Measurements from ENCODE around the gene RAB41. TPM values are rescaled to one million over a fixed set of nuclear protein-coding genes. Genes with fewer than 3 reads are reported as not detected.

The RAB41 gene
- total and polyA plus RNA-seq, 2 of the 13 experiments (the other 11 are each of a cell fraction or from before 2014, with no cell fraction given): not detected

GRCh38 chrX:70289793-70290770 is 8.1 kb downstream of the RAB41 start, which contains the start of the genes KIF4A and PDZD11 (continued):
- TF ChIP-seq FOXJ3 (CRISPR knock-in tag; IDR thresholded peaks at IDR 0.05; ENCODE audit: borderline replicate concordance) (no peak), ZBTB43 (CRISPR knock-in tag; conservative IDR thresholded peaks at IDR 0.05) (no peak), RELA (CRISPR knock-in tag; IDR thresholded peaks at IDR 0.05) (no peak), ZBTB2 (CRISPR knock-in tag; IDR thresholded peaks at IDR 0.05; ENCODE audit: low read depth) (peak; percentile 51; the same call in 1 of the 2 replicates), ZNF782 (CRISPR knock-in tag; IDR thresholded peaks at IDR 0.05; ENCODE audit: borderline replicate concordance) (no peak), ZNF251 (CRISPR knock-in tag; IDR thresholded peaks at IDR 0.05) (no peak), SMAD9 (CRISPR knock-in tag; IDR thresholded peaks at IDR 0.05) (no peak), ZEB1 (IDR thresholded peaks at IDR 0.05; ENCODE audit: insufficient replicate concordance, low read depth) (no peak), ZC3H13 (CRISPR knock-in tag; IDR thresholded peaks at IDR 0.05) (no peak), MBNL3 (CRISPR knock-in tag; conservative IDR thresholded peaks at IDR 0.05) (no peak), MZF1 (CRISPR knock-in tag; IDR thresholded peaks at IDR 0.05; ENCODE audit: borderline replicate concordance) (no peak), GATA4 (IDR thresholded peaks at IDR 0.05; ENCODE audit: borderline replicate concordance, low read depth) (no peak), ZNF772 (CRISPR knock-in tag; IDR thresholded peaks at IDR 0.05) (no peak), ZNF574 (CRISPR knock-in tag; IDR thresholded peaks at IDR 0.05) (no peak), HNF1B (CRISPR knock-in tag; IDR thresholded peaks at IDR 0.05) (no peak), ELF1 (CRISPR knock-in tag; IDR thresholded peaks at IDR 0.05) (peak; percentile 70; the same call in 1 of the 2 replicates), HIC2 (CRISPR knock-in tag; IDR thresholded peaks at IDR 0.05; ENCODE audit: low read depth) (no peak), TRIM22 (IDR thresholded peaks at IDR 0.05) (no peak)
